Fibroblast of pulmonary artery (primary cell): ENCODE results near the gene CPNE9.

ENCODE experiments used
- DNase-seq: peaks from one replicate; pipeline ENCODE4 v3.0.0-alpha.2; 2010; ENCODE audit warnings: low read depth
- H3K4me3 ChIP-seq: replicated peaks from 2 replicates; pipeline ENCODE4 v1.5.1; 2011; ENCODE audit warnings: low read depth, mild to moderate bottlenecking, control low read depth, low read length, moderate library complexity
- TF ChIP-seq, protein P1 (sequence below): IDR thresholded peaks from 2 replicates; pipeline ENCODE4 v1.5.1; 2011; ENCODE audit warnings: mild to moderate bottlenecking, control low read depth, low read length, inconsistent platforms; ENCODE audit errors: missing control alignments

Gene CPNE9

DNA sequence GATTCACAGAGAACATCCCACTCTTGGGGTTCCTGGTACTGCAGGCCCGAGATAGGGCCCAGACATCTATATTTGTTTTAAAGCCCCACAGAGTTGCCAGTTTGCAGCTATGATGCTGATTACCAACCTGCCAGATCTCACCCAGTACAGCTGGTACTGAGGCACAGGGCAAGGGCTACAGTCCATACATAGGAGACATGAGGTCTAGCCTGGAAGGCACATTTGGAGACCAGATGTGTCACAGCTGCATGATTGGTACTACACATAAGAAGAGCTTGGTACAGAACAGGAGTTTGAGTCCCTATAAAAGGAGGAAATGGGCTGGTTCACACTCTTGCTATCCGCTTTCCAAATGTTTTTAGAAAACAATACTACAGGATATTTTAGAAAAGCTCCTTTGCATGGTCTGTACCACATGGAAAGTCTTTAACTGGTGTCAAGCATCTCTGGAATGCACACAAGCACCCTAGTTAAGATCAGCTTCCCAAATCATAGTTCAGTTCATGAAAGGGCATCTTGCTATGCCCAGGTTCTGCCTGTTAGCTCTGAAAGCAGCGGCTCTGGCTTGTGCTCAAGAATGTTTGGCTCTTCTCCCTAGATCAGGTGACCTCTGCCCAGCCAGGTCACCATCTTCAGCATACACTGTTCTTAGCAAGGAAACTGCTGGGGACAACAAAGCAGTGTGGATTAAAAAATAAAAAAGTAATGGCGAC lies 33.8 kb upstream of the CPNE9 start:
- H3K4me3 ChIP-seq: no peak overlapping the region
- TF ChIP-seq, protein P1, sequence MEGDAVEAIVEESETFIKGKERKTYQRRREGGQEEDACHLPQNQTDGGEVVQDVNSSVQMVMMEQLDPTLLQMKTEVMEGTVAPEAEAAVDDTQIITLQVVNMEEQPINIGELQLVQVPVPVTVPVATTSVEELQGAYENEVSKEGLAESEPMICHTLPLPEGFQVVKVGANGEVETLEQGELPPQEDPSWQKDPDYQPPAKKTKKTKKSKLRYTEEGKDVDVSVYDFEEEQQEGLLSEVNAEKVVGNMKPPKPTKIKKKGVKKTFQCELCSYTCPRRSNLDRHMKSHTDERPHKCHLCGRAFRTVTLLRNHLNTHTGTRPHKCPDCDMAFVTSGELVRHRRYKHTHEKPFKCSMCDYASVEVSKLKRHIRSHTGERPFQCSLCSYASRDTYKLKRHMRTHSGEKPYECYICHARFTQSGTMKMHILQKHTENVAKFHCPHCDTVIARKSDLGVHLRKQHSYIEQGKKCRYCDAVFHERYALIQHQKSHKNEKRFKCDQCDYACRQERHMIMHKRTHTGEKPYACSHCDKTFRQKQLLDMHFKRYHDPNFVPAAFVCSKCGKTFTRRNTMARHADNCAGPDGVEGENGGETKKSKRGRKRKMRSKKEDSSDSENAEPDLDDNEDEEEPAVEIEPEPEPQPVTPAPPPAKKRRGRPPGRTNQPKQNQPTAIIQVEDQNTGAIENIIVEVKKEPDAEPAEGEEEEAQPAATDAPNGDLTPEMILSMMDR: no peak
- peak; percentile 8 for DNase-seq

DNA sequence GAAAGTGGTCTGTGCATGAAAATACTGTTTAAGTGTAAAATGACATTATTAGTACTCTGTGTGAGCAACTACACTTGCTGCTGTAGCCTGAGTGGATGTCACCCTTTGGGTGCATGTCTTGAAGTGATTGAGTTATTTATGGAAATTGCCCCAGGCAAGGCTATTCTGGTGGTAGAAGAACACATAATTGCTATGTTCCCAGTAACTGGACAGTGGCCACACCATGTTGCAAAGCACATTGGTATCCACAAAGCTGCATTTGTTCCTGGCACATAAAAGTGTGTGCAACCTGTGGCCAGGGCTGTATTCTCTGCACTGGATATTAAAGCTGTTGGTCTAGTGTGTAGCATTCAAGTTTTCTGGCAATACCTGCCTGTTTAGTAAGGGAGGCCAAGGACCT lies 30.6 kb upstream of the CPNE9 start:
- TF ChIP-seq, protein P1: no peak
- DNase-seq: no peak
- H3K4me3 ChIP-seq: no peak overlapping the region

DNA sequence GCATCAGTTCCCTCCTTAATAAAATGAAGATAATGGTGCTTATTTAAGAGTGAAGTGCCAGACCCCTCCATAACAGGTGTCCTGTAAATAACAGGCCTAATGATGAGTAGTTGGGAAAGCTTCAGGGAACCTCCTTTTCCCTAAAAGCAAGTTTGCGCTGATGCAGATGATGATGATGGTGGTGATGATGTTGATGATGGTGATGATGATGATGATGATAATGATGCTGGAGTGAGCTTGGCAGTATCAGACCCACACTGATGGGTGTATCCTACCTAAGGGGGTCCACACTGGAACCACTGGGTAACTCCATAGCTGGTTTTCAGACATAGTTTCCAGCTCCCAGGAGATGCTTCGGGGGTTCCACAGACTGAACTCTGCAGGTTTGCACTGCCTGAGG lies 29.9 kb upstream of the CPNE9 start:
- no peak overlapping the region for H3K4me3 ChIP-seq
- DNase-seq: no peak
- TF ChIP-seq, protein P1: no peak

DNA sequence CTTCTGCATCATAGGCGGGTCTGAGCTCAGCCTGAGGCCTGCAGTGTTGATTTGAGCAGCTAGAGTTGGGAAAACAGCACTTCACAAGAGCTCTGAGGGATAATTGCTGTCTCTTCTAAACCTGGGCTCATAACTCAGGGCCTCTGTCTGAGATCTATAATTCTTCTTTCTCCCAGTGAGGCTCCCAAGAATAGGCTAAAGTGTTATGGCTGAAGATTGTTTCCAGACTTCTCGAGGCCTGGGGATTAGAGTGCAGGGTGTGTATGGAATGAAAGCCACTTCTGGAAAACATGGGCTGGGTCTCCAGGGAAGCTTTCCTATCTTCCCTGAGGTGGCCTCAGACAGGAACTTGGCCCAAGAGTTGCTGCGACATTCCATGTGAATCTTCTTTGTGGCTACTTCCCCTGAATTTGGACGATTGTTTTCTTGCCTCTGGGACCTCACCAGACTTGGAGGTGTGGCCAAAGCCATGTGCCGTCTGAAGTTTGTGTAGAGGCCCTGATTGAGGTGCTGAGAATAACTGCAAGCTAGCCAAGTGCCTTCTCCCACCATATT lies 27.8 kb upstream of the CPNE9 start:
- H3K4me3 ChIP-seq: no peak overlapping the region
- DNase-seq: peak; percentile 7
- TF ChIP-seq, protein P1: no peak

DNA sequence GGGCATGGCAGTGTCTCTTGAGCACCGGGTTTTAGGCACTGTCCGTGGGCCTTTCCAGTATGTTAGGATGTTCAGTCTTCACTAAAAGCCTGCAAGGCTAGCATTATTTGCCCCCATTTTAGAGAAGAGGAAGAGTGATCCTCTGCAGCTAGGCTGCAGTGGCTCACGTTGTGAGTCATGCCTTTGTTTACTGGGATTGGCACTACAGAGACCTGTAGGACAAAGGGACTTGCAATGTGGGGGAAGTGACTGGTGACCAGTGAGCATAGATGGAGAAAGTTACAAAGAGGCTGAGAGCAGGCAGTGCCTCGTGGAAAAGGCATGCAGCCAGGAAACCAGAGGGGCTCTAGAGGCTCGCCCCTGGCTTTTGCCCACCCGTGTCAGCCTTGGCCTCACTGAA lies 26.8 kb upstream of the CPNE9 start:
- peak; percentile 16 for DNase-seq
- H3K4me3 ChIP-seq: no peak overlapping the region
- TF ChIP-seq, protein P1: no peak

DNA sequence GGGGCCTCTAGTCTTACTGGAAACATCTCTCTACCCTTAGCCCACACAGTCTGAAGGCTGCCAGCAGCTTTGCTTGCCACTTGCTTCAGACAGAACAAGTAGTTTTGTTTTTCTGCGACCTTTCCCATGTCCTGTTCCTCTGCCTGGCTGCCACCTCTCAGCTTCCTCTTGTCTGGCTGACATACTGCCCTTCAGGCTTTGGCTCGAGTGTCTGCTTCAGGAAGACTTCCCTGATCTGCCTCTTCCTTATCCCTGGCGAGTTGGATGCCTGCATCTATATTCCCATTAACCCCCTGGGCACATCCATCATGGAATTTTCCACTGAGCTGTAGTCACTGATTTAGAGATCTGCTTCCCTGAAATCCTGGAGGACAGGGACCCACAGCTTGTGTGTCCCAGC lies 25.1 kb upstream of the CPNE9 start:
- TF ChIP-seq, protein P1: no peak
- H3K4me3 ChIP-seq: no peak overlapping the region

More for the DNA sequence above, 25.1 kb upstream of the CPNE9 start:
- DNase-seq: no peak
